ENCODE results near the gene FANCI.

Gene FANCI

GRCh38 chr15:89328398-89329254, 84.8 kb downstream of the FANCI start:
- TF ChIP-seq, protein P1, sequence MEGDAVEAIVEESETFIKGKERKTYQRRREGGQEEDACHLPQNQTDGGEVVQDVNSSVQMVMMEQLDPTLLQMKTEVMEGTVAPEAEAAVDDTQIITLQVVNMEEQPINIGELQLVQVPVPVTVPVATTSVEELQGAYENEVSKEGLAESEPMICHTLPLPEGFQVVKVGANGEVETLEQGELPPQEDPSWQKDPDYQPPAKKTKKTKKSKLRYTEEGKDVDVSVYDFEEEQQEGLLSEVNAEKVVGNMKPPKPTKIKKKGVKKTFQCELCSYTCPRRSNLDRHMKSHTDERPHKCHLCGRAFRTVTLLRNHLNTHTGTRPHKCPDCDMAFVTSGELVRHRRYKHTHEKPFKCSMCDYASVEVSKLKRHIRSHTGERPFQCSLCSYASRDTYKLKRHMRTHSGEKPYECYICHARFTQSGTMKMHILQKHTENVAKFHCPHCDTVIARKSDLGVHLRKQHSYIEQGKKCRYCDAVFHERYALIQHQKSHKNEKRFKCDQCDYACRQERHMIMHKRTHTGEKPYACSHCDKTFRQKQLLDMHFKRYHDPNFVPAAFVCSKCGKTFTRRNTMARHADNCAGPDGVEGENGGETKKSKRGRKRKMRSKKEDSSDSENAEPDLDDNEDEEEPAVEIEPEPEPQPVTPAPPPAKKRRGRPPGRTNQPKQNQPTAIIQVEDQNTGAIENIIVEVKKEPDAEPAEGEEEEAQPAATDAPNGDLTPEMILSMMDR (conservative IDR thresholded peaks at IDR 0.05), result no peak
- TF ChIP-seq ZFX (IDR thresholded peaks at IDR 0.05), result no peak
- no peak overlapping the region for H3K27ac ChIP-seq

DNA sequence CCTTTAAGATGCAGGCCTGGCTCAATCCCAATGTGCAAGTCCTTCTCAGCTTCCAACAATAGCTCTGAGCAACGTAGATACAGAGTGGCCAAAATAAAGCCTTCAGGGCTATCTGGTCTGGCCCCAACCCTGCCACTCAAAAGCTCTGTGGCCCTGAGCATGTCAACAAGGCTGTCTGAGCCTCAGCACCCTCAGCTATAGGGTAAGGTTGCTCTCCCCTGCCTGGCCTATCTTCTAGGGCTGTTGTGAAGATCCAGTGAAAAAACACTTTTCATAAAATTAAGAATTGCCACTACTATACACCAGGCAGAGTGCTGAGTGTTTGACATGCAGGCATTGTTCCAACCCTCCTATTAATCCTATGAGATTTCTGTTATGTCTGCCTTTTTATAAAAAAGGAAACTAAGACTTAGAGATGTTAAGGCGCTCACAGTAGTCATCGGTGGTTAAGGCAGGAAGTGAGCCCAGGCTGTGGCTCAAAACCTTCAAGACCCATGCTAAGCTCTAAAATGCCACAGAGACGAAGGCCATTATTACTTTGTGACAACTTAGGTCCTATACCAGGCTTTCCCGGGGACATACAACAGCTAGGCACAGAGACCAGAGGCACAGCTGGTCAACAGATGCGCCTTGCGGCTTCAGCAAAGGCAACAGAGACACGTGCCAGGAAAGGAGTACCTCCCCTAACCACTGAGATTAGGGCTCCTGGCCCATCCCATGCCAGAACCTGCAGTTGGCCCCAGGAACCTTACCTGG, 85.7 kb downstream of the FANCI start:
- no peak for TF ChIP-seq ZFX (IDR thresholded peaks at IDR 0.05)
- TF ChIP-seq, protein P1 (conservative IDR thresholded peaks at IDR 0.05), result no peak
- no peak overlapping the region for H3K27ac ChIP-seq

DNA sequence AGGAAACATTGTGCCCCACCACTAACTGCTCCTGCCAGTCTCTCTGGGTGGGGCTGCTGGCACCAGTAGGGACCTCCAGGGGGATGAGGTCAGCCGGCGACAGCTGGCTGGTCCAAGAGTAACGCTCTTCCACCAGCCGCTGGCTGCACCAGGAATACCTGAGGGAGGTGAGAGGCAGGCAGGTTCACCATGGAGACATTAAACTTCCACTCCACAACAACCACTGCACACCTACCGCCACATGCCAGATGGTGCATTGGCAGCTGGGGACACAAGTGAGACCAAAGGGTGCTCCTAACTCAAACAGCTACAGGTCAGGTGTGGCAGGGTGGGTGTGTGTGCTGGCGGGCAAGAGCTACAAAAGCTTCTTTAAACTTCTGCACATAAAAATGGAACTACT, 86.3 kb downstream of the FANCI start:
- H3K27ac ChIP-seq, result no peak overlapping the region
- TF ChIP-seq, protein P1 (conservative IDR thresholded peaks at IDR 0.05), result no peak
- no peak for TF ChIP-seq ZFX (IDR thresholded peaks at IDR 0.05)

DNA sequence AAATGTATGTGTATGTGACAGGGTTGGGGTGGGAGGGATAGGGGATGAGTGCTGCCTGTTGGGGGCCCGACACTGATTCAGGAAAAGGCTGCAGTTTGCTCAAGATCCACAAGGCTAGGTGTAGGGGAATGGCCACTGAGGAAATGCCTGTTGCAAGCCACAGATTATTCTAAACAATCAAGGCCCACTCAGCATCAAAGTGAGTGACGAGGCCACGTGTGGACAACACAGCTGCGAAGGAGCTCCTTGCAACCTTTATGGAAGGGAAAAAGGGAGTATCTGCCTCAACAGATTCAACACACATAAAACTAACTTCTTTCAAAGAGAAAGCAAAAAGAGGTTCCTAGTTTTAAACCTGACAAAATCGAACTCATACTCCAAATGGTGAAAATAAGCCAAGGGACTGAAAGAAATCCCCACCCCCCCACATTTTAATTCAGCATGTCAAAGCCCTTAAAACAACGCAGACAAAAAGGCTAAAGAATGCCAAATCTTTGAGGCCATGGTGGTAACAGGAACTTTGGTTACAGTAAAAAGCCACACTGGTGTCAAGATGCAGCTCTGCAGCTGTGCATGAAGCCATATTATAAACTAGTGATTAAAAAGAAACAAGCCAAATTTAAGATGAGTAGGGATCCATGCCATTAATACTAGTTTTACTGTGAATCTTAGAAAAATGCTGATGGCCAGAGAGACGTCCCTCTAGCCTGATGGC, 87.3 kb downstream of the FANCI start:
- no peak for TF ChIP-seq ZFX (IDR thresholded peaks at IDR 0.05)
- TF ChIP-seq, protein P1 (conservative IDR thresholded peaks at IDR 0.05), result no peak
- no peak overlapping the region for H3K27ac ChIP-seq

DNA sequence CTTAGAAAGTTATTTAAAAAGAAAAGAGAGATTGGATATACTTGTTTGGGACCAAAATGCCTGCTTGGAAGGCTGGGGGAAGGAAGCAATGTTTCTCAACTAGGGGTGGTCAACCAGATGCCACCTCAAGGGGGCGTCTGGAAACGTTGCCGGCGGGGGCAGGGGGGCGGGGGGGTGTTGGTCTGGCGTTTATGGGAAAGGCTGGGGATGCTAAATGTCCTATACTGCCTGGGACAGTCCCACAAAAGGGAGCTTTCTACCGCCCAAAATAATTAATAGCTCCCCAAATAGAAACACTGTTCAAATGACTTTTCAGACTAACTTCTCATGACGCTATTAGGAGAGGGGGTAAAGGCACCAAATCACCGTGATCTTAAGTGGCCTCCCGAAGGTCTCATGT, 88.7 kb downstream of the FANCI start:
- H3K27ac ChIP-seq, result no peak overlapping the region
- TF ChIP-seq ZFX (IDR thresholded peaks at IDR 0.05), result no peak
- TF ChIP-seq, protein P1 (conservative IDR thresholded peaks at IDR 0.05), result no peak; the same call in 1 of the 2 replicates

- TF ChIP-seq, protein P1 (conservative IDR thresholded peaks at IDR 0.05), result no peak
- TF ChIP-seq ZFX (IDR thresholded peaks at IDR 0.05), result no peak
- H3K27ac ChIP-seq, result peak overlapping the region; percentile 92
Measured at GRCh38 chr15:89333011-89333860, 89.5 kb downstream of the FANCI start.
